ENCODE measurements around the gene GALNT14.
A peak's percentile ranks its signal among the peaks of the same experiment; 100 is the strongest.
"Not testable (repeated sequence)": the region's sequence is repeated elsewhere in the genome, so short reads cannot be mapped to it uniquely, and the experiment has no call there.

GALNT14 gene

GRCh38 chr2:31138037-31138962 lies at the start of gene GALNT14:
TSS of gene GALNT14 (minus strand) at chr2:31138440. CDS start at chr2:31138086, 354 bp downstream.
- H3K4me3 ChIP-seq (replicated peaks; ENCODE audit: low read depth, low read length): peak within 1 kb of the TSS; percentile 42
- DNase-seq (ENCODE audit: low read depth): peak; percentile 9
- peak; percentile 15 for TF ChIP-seq CTCF (IDR thresholded peaks at IDR 0.05; ENCODE audit: low read length, missing control alignments)

GRCh38 chr2:31187166-31187565 lies 48.9 kb upstream of the GALNT14 start:
- no peak for TF ChIP-seq CTCF (IDR thresholded peaks at IDR 0.05; ENCODE audit: low read length, missing control alignments)
- no peak overlapping the region for H3K4me3 ChIP-seq (replicated peaks; ENCODE audit: low read depth, low read length)
- no peak for DNase-seq (ENCODE audit: low read depth)

GRCh38 chr2:31183973-31184372 lies 45.7 kb upstream of the GALNT14 start:
- DNase-seq (ENCODE audit: low read depth); H3K4me3 ChIP-seq (replicated peaks; ENCODE audit: low read depth, low read length): not testable (repeated sequence)

- DNase-seq (ENCODE audit: low read depth): no peak
- no peak for TF ChIP-seq CTCF (IDR thresholded peaks at IDR 0.05; ENCODE audit: low read length, missing control alignments)
- no peak overlapping the region for H3K4me3 ChIP-seq (replicated peaks; ENCODE audit: low read depth, low read length)
These were observed 38.5 kb upstream of the GALNT14 start for GRCh38 chr2:31176742-31177141.

GRCh38 chr2:31171142-31171541 lies 32.9 kb upstream of the GALNT14 start:
- H3K4me3 ChIP-seq (replicated peaks; ENCODE audit: low read depth, low read length): no peak overlapping the region
- no peak for TF ChIP-seq CTCF (IDR thresholded peaks at IDR 0.05; ENCODE audit: low read length, missing control alignments)
- DNase-seq (ENCODE audit: low read depth): no peak

- peak; percentile 74 for DNase-seq (ENCODE audit: low read depth)
- H3K4me3 ChIP-seq (replicated peaks; ENCODE audit: low read depth, low read length): no peak overlapping the region
- peak; percentile 98 for TF ChIP-seq CTCF (IDR thresholded peaks at IDR 0.05; ENCODE audit: low read length, missing control alignments)
These were observed 31.9 kb upstream of the GALNT14 start for GRCh38 chr2:31170071-31170698.

- TF ChIP-seq CTCF (IDR thresholded peaks at IDR 0.05; ENCODE audit: low read length, missing control alignments): no peak
- no peak for DNase-seq (ENCODE audit: low read depth)
These were observed 30.1 kb upstream of the GALNT14 start for GRCh38 chr2:31168291-31168690.

More at GRCh38 chr2:31168291-31168690, 30.1 kb upstream of the GALNT14 start:
- no peak overlapping the region for H3K4me3 ChIP-seq (replicated peaks; ENCODE audit: low read depth, low read length)

Data from fibroblast of pulmonary artery (primary cell).